Fibroblast of skin of back (primary cell): ENCODE results near the gene GRIK3.

Experiments
- DNase-seq: peaks from one replicate; pipeline ENCODE4 v3.0.0-alpha.2; 2013

The GRIK3 gene

GRCh38 chr1:37042506-37042905 lies 8.2 kb upstream of the GRIK3 start:
- no peak for DNase-seq

- DNase-seq = no peak
Measured at GRCh38 chr1:37041483-37041882, 7.2 kb upstream of the GRIK3 start.

GRCh38 chr1:37040773-37041172 lies 6.5 kb upstream of the GRIK3 start:
- DNase-seq = no peak

- DNase-seq = no peak
Measured at GRCh38 chr1:37040261-37040660, 5.9 kb upstream of the GRIK3 start.

- no peak for DNase-seq
Measured at GRCh38 chr1:37038227-37039093, 4.1 kb upstream of the GRIK3 start.

GRCh38 chr1:37037690-37038089 lies 3.4 kb upstream of the GRIK3 start:
- no peak for DNase-seq

- DNase-seq = no peak
Measured at GRCh38 chr1:37036667-37037053, 2.3 kb upstream of the GRIK3 start.

- DNase-seq = no peak
Measured at GRCh38 chr1:37035796-37036666, 1.7 kb upstream of the GRIK3 start.

- no peak for DNase-seq
Measured at GRCh38 chr1:37035014-37035691, 838 bp upstream of the GRIK3 start.

GRCh38 chr1:37033355-37034101 lies 787 bp downstream of the GRIK3 start:
- DNase-seq = no peak

GRCh38 chr1:37032660-37033354 lies 1.5 kb downstream of the GRIK3 start:
- DNase-seq = no peak

GRCh38 chr1:37031871-37032270 lies 2.4 kb downstream of the GRIK3 start:
- no peak for DNase-seq

- DNase-seq = no peak
Measured at GRCh38 chr1:37031429-37031828, 2.9 kb downstream of the GRIK3 start.

- DNase-seq = no peak
Measured at GRCh38 chr1:37028981-37029617, 5.2 kb downstream of the GRIK3 start.

GRCh38 chr1:37021502-37021901 lies 12.8 kb downstream of the GRIK3 start:
- no peak for DNase-seq

- no peak for DNase-seq
Measured at GRCh38 chr1:37020653-37021277, 13.6 kb downstream of the GRIK3 start.

- no peak for DNase-seq
Measured at GRCh38 chr1:37018510-37018909, 15.8 kb downstream of the GRIK3 start.

GRCh38 chr1:37017720-37018119 lies 16.6 kb downstream of the GRIK3 start:
- no peak for DNase-seq

- no peak for DNase-seq
Measured at GRCh38 chr1:37016121-37016520, 18.2 kb downstream of the GRIK3 start.

- DNase-seq = no peak
Measured at GRCh38 chr1:37015713-37016112, 18.6 kb downstream of the GRIK3 start.

GRCh38 chr1:37012226-37012625 lies 22.1 kb downstream of the GRIK3 start:
- DNase-seq = no peak
